OCI-LY1 (cell line): ENCODE data around the gene WDFY4.

Experiments
- H2AFZ ChIP-seq: fragments of 200-600 bp; sonication (generic), shearing (Covaris generic); 2 replicates; pipeline ENCODE4 v1.6.0; 2014; ENCODE audit warnings: antibody characterized with exemption, mild to moderate bottlenecking, low read length
- H3F3A ChIP-seq: fragments of 200-600 bp; sonication (generic), shearing (Covaris generic); 2 replicates; pipeline ENCODE4 v1.6.0; 2014; ENCODE audit warnings: mild to moderate bottlenecking, antibody characterized with exemption, low read length, moderate library complexity; ENCODE audit not compliant: insufficient read depth
- H3K27ac ChIP-seq: fragments of 200-600 bp; sonication (generic); 2 replicates; pipeline ENCODE4 v1.5.1; 2014; ENCODE audit warnings: low read length, mixed run types, mild to moderate bottlenecking, low read depth; ENCODE audit not compliant: poor library complexity, severe bottlenecking
- H3K27me3 ChIP-seq: fragments of 200-600 bp; sonication (generic); 2 replicates; pipeline ENCODE4 v1.6.0; 2014; ENCODE audit warnings: antibody characterized with exemption, mild to moderate bottlenecking, low read length, moderate library complexity; ENCODE audit not compliant: insufficient read depth
- H3K36me3 ChIP-seq: fragments of 200-600 bp; sonication (generic); 2 replicates; pipeline ENCODE4 v1.6.1; 2014; ENCODE audit warnings: mild to moderate bottlenecking, antibody characterized with exemption, low read length, moderate library complexity, mixed read lengths; ENCODE audit not compliant: insufficient read depth
- H3K4me1 ChIP-seq: fragments of 200-600 bp; sonication (generic); 2 replicates; pipeline ENCODE4 v1.5.1; 2014; ENCODE audit warnings: mild to moderate bottlenecking, low read length, moderate library complexity; ENCODE audit not compliant: insufficient read depth, severe bottlenecking
- H3K4me2 ChIP-seq: fragments of 200-600 bp; sonication (generic), shearing (Covaris generic); 2 replicates; pipeline ENCODE4 v1.6.1; 2014; ENCODE audit warnings: low read length
- H3K4me3 ChIP-seq: fragments of 200-600 bp; sonication (generic); 2 replicates; pipeline ENCODE4 v1.5.1; 2014; ENCODE audit warnings: low read length, low read depth, mild to moderate bottlenecking, mixed read lengths; ENCODE audit not compliant: poor library complexity, severe bottlenecking
- H3K79me2 ChIP-seq: fragments of 200-600 bp; shearing (Covaris generic); 2 replicates; pipeline ENCODE4 v1.6.1; 2016; ENCODE audit warnings: mixed run types, low read length, mixed read lengths; ENCODE audit not compliant: insufficient read depth
- H3K9ac ChIP-seq: fragments of 200-600 bp; sonication (generic), shearing (Covaris generic); 2 replicates; pipeline ENCODE4 v1.6.1; 2014; ENCODE audit warnings: mild to moderate bottlenecking, low read length, mixed read lengths
- H3K9me2 ChIP-seq: fragments of 200-600 bp; sonication (generic), shearing (Covaris generic); 2 replicates; pipeline ENCODE4 v1.6.1; 2014; ENCODE audit warnings: low read depth, mild to moderate bottlenecking, low read length, mixed read lengths
- H3K9me3 ChIP-seq: fragments of 200-600 bp; shearing (Covaris generic); 2 replicates; pipeline ENCODE4 v1.6.1; 2014; ENCODE audit warnings: low read length, mixed read lengths
- H4K20me1 ChIP-seq: fragments of 200-600 bp; sonication (generic), shearing (Covaris generic); 2 replicates; pipeline ENCODE4 v1.6.0; 2016; ENCODE audit warnings: mild to moderate bottlenecking, low read length; ENCODE audit not compliant: insufficient read depth
- CTCF ChIP-seq: fragments of 200-600 bp; sonication (generic), shearing (Covaris generic); IDR thresholded peaks from 2 replicates; pipeline ENCODE4 v1.5.1; 2017; ENCODE audit warnings: mild to moderate bottlenecking, antibody characterized with exemption, low read length, moderate library complexity, mixed read lengths
- EZH2 ChIP-seq: fragments of 200-600 bp; sonication (generic), shearing (Covaris generic); IDR thresholded peaks from 2 replicates; pipeline ENCODE4 v1.8.0; 2017; ENCODE audit warnings: borderline replicate concordance, mixed run types, mild to moderate bottlenecking, antibody characterized with exemption, low read length, moderate library complexity, mixed read lengths

Gene WDFY4

GRCh38 chr10:48768926-48769325 lies 84.3 kb downstream of the WDFY4 start:
- Histone ChIP-seq H3K9ac (no peak overlapping the region), H2AFZ (no peak overlapping the region), H3K27me3 (no peaks in the 10 kb centered on the region), H3K27ac (no peak overlapping the region), H3K4me3 (no peak overlapping the region), H3K9me3 (no peaks in the 10 kb centered on the region), H3K4me1 (no peaks in the 10 kb centered on the region), H3K36me3 (peaks cover 80% of the 10 kb centered on the region), H3K4me2 (no peak overlapping the region), H3K79me2 (no peaks in the 10 kb centered on the region), H3K9me2 (no peaks in the 10 kb centered on the region), H3F3A (no peaks in the 10 kb centered on the region), H4K20me1 (no peaks in the 10 kb centered on the region)
- TF ChIP-seq EZH2 (no peak), CTCF (no peak)

- H3K9me2 ChIP-seq: no peaks in the 10 kb centered on the region
- H3K27me3 ChIP-seq: no peaks in the 10 kb centered on the region
- H4K20me1 ChIP-seq: no peaks in the 10 kb centered on the region
- H3K4me2 ChIP-seq: no peak overlapping the region
- no peak overlapping the region for H3K9ac ChIP-seq
- H3K9me3 ChIP-seq: no peaks in the 10 kb centered on the region
- peaks cover 81% of the 10 kb centered on the region; the same call in 1 of the 2 replicates for H3K36me3 ChIP-seq
- no peak overlapping the region for H2AFZ ChIP-seq
- H3K27ac ChIP-seq: no peak overlapping the region
- no peaks in the 10 kb centered on the region for H3K79me2 ChIP-seq
- H3K4me1 ChIP-seq: no peaks in the 10 kb centered on the region
- H3K4me3 ChIP-seq: no peak overlapping the region
- TF ChIP-seq CTCF (no peak), EZH2 (no peak)
- H3F3A ChIP-seq: no peaks in the 10 kb centered on the region
Measured at GRCh38 chr10:48769706-48770435, 85.2 kb downstream of the WDFY4 start.

DNA sequence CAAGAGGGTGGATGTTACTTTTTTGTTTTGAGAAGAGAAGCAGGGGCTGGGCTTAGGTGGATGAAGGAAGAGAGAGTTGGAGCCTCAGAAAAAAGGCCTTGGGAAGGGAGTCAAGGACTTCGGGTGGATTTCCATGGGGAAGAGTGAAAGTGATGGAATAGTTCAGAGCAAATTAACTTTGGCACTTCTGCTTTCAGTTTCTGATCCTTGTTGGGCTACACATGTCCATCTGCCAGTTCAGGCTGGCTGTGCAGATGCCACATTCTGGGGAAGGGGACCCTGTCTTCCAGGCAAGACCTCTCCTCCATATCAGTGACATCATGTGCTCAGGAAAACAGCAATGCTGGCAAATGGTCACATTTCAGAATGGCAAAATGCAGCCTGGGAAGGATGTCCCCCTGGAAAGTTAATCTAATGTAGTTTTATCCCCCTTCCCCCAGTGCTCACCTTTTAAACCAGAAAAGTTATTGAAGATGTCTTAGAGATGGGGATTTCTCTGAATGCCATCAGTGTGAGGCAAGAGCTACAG lies 86.0 kb downstream of the WDFY4 start:
- H3K4me1 ChIP-seq: no peaks in the 10 kb centered on the region
- no peak overlapping the region for H3K4me2 ChIP-seq
- H3K27me3 ChIP-seq: no peaks in the 10 kb centered on the region
- no peaks in the 10 kb centered on the region for H4K20me1 ChIP-seq
- no peak overlapping the region for H3K9ac ChIP-seq
- H2AFZ ChIP-seq: no peak overlapping the region
- TF ChIP-seq CTCF (no peak), EZH2 (no peak)
- no peaks in the 10 kb centered on the region for H3K9me3 ChIP-seq
- no peaks in the 10 kb centered on the region for H3K9me2 ChIP-seq
- H3F3A ChIP-seq: no peaks in the 10 kb centered on the region
- no peak overlapping the region for H3K4me3 ChIP-seq
- H3K79me2 ChIP-seq: no peaks in the 10 kb centered on the region
- no peak overlapping the region for H3K27ac ChIP-seq
- H3K36me3 ChIP-seq: peaks cover 76% of the 10 kb centered on the region; the same call in 1 of the 2 replicates
